Fibroblast of pulmonary artery (primary cell): ENCODE results near the gene HES6.
A peak's percentile ranks its signal among the peaks of the same experiment; 100 is the strongest.

Experiments used
- DNase-seq: peaks from one replicate; pipeline ENCODE4 v3.0.0-alpha.2; 2010; ENCODE audit warnings: low read depth
- H3K4me3 ChIP-seq: replicated peaks from 2 replicates; pipeline ENCODE4 v1.5.1; 2011; ENCODE audit warnings: low read depth, mild to moderate bottlenecking, control low read depth, low read length, moderate library complexity
- TF ChIP-seq, protein P1 (sequence below): IDR thresholded peaks from 2 replicates; pipeline ENCODE4 v1.5.1; 2011; ENCODE audit warnings: mild to moderate bottlenecking, control low read depth, low read length, inconsistent platforms; ENCODE audit errors: missing control alignments

HES6 gene

DNA sequence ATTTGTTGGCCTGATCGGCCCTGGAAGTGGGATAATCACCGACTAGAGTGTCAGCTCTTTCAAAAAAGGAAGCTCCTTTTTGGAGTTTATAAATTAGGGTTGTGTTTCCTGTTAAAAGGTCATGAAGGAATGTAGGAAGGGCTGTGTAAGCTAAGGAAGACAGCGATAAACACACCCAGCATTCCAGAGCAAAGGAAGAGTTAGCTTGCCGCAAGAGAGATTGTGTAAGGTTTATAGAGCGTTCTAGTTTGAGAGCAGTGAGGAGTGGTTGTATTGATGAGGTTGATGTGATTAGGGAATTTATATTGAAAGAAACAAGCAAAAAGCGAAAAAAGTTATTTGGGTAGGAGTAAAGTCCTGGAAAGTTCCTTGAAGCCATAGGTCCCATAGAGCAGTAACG lies 32.8 kb downstream of the HES6 start:
- TF ChIP-seq, protein P1, sequence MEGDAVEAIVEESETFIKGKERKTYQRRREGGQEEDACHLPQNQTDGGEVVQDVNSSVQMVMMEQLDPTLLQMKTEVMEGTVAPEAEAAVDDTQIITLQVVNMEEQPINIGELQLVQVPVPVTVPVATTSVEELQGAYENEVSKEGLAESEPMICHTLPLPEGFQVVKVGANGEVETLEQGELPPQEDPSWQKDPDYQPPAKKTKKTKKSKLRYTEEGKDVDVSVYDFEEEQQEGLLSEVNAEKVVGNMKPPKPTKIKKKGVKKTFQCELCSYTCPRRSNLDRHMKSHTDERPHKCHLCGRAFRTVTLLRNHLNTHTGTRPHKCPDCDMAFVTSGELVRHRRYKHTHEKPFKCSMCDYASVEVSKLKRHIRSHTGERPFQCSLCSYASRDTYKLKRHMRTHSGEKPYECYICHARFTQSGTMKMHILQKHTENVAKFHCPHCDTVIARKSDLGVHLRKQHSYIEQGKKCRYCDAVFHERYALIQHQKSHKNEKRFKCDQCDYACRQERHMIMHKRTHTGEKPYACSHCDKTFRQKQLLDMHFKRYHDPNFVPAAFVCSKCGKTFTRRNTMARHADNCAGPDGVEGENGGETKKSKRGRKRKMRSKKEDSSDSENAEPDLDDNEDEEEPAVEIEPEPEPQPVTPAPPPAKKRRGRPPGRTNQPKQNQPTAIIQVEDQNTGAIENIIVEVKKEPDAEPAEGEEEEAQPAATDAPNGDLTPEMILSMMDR = no peak
- DNase-seq = no peak
- H3K4me3 ChIP-seq = no peak overlapping the region

GRCh38 chr2:238203973-238204683 lies 35.7 kb downstream of the HES6 start:
- DNase-seq = no peak
- H3K4me3 ChIP-seq = peak overlapping the region; percentile 56
- TF ChIP-seq, protein P1 = no peak

DNA sequence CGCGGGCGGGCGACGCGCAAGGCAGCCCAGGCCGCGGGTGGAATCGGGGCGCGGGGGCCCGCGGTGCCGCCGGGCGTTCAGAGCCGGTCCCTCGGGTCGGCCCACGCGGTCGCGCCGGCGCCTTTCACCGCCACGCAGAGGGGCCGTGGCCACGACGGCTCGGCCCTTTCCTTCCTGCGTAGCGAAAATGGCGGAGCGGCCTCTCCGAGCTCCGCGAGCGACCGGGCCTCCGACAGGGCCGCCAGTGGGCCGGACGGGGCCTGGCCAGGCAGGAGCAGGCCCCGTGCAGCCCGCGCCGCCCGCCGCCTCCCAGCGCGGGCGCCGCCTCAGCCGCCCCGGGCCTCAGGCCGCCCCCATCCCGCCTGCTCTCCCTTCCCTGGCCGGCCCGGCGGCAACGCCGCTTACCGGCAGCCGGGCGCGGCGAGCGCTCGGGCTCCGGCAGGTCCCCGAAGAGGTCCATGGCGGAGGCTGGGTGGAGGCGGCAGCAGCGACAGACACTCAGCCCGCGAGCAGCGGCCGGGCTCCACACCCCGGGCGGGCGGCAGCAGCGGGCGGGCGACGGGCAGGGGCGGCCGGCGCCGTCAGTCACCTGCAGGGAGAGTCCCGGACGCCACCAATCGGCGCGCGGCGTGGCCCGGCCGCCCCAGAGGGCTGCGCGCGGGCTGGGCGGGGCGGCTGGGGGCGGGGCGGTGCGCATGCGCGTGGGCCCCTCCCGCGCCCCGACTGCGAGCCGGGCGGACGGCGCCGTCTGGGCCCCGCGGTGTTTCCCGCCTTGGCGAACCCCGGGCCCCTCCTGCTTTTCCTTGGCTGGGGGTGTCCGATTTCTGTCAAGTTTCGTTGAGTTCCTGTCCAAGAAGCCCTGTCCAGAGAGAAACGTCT lies 36.5 kb downstream of the HES6 start, which contains the start of gene ILKAP:
ILKAP (minus strand) TSS at position 602 of the 879 bp plus-strand sequence; CDS start at position 460, 142 bp downstream.
- H3K4me3 ChIP-seq = peak within 1 kb of the TSS; percentile 77
- TF ChIP-seq, protein P1 = no peak
- peak; percentile 78 for DNase-seq

GRCh38 chr2:238202326-238203093 lies 37.3 kb downstream of the HES6 start:
- TF ChIP-seq, protein P1 = no peak
- H3K4me3 ChIP-seq = peak overlapping the region; percentile 77
- peak; percentile 21 for DNase-seq

DNA sequence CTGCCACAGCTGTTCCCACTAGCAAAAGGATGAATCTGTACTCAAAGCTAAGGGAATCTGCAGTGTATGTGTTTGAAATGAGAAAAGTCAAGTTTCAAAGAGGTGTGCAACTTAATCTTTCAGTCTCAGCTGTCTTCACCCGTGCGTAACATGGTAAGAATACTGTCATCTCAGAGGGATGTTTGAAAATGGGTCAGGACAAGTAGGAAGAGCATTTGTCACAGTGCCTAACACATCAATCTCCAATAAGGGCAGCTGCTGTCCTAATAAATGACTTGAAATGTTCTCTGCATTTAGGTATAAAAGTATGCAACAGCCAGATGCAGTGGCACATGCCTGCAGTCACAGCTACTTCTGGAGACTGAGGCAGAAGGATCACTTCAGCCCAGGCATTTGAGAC lies 49.4 kb downstream of the HES6 start:
- H3K4me3 ChIP-seq = no peak overlapping the region
- no peak for DNase-seq
- TF ChIP-seq, protein P1 = no peak
